LNCaP clone FGC (cell line): ENCODE data around the gene TEX19.

Experiments
- DNase-seq: peaks from one replicate; pipeline ENCODE4 v3.0.0-alpha.2; 2011; ENCODE audit warnings: low read depth
- H3K4me3 ChIP-seq: 2 replicates; pipeline ENCODE4 v1.5.1; 2011; ENCODE audit warnings: mild to moderate bottlenecking, low read depth, low read length, control low read depth
- CTCF ChIP-seq: IDR thresholded peaks from 2 replicates; pipeline ENCODE4 v1.5.1; 2012; ENCODE audit warnings: mild to moderate bottlenecking; ENCODE audit not compliant: control insufficient read depth, insufficient read depth; ENCODE audit errors: extremely low read depth

Gene TEX19

DNA sequence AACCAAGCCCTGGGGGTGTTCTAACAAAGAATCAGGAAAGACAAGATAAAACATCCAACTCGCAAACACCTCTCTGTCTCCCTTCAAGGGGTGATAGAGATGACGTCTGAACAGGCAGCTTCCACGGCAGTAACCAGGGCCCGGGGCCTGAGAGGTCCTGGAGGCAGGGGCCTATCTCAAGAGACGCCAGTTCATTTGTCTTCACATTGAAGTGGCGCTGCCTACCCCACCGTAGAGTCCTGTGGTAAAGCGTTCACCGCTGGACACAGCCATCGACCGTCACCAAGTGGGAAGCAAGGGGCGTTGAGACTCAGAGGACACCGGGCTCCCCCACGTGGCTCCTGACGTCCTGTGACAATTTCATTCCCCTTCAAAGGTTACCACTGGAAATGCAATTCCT, 33.9 kb downstream of the TEX19 start:
- no peak overlapping the region for H3K4me3 ChIP-seq
- no peak for DNase-seq
- TF ChIP-seq CTCF, result no peak

GRCh38 chr17:82394278-82394677, 35.2 kb downstream of the TEX19 start:
- DNase-seq, result no peak
- no peak overlapping the region for H3K4me3 ChIP-seq
- no peak for TF ChIP-seq CTCF

GRCh38 chr17:82396601-82397435, 37.8 kb downstream of the TEX19 start:
- no peak for TF ChIP-seq CTCF
- no peak overlapping the region for H3K4me3 ChIP-seq
- DNase-seq, result no peak

GRCh38 chr17:82397449-82398335, 38.6 kb downstream of the TEX19 start:
- no peak for TF ChIP-seq CTCF

DNA sequence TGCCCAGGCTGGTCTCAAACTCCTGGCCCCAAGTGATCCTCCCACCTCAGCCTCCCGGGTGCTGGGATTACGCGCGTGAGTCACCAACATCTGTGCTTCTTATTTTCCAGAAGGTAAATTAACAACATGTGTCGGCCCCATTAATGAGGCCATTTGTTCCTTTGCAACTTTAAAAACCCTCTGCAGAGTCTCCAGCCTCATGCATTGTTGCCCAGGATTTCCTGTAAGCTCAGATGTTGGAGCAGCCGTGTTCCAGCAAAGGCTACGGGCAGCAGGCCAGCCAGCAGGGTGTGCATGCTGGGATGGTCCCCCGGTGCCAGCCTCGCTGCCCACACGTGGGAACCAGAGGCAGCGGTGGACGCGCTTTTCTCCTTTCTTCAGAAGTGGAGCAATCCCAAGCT, 40.0 kb downstream of the TEX19 start:
- no peak for TF ChIP-seq CTCF
- DNase-seq, result no peak

More at GRCh38 chr17:82397449-82398335, 38.6 kb downstream of the TEX19 start:
- H3K4me3 ChIP-seq, result no peak overlapping the region
- no peak for DNase-seq

DNA sequence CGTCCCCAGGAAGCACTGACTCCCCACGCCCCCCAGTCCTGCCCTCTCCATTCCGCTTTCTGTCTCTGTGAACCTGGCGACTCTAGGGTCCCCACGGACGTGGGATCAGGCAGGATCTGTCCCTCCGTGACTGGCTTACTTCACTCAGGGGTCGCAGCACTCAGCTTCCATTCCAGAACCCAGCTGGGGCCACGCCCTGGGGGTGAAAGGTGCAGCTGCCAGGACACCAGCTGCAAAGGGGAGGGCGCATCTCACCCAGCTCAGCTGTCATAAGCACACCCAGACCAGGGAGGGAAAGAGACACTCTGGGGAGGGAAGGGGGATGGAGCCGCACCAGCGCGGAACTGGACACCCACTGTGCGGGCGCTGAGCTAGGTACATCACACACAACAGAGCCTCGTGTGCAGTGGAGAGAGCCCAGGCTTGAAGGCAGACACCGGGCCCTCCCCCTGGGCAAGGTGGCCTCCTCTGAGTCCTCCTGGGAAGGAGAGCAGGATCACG, 40.6 kb downstream of the TEX19 start:
- no peak overlapping the region for H3K4me3 ChIP-seq
- TF ChIP-seq CTCF, result no peak
- DNase-seq, result no peak

More for the DNA sequence above, 40.0 kb downstream of the TEX19 start:
- no peak overlapping the region for H3K4me3 ChIP-seq
